Ascending aorta (tissue), 2 donors: ENCODE data around the gene CCDC93. TPM values are rescaled to one million over a fixed set of nuclear protein-coding genes. Genes with fewer than 3 reads are reported as not detected.

Source experiments
- DNase-seq, 2 donors: peaks; one replicate each; pipeline ENCODE4 v3.0.0-alpha.2; 2019; ENCODE audit warnings: low spot score in 2 of 2
- H3K27ac ChIP-seq, 2 donors: fragments of 200-600 bp; sonication (generic); one replicate each; pipeline ENCODE4 v1.5.1; 2016 to 2017; ENCODE audit warnings: mild to moderate bottlenecking in 1 of 2
- H3K27me3 ChIP-seq: fragments of 200-600 bp; sonication (generic); one replicate; pipeline ENCODE4 v1.5.1; 2017
- H3K36me3 ChIP-seq, 2 donors: fragments of 200-600 bp; sonication (generic); one replicate each; pipeline ENCODE4 v1.5.1; 2016
- H3K4me1 ChIP-seq, 2 donors: fragments of 200-600 bp; sonication (generic); one replicate each; pipeline ENCODE4 v1.5.1; 2016 to 2017; ENCODE audit warnings: mild to moderate bottlenecking in 1 of 2
- H3K4me3 ChIP-seq, 2 donors: fragments of 200-600 bp; sonication (generic); one replicate each; pipeline ENCODE4 v1.5.1; 2016 to 2017; ENCODE audit warnings: mild to moderate bottlenecking in 1 of 2
- H3K9me3 ChIP-seq, 2 donors: fragments of 200-600 bp; sonication (generic); one replicate each; pipeline ENCODE4 v1.5.1; 2016
- CTCF ChIP-seq, 3 experiments: fragments of 200-600 bp in 2 of 3; fragments of 450-650 bp in 1 of 3; sonication (generic) in 2 of 3; IDR thresholded peaks; one replicate each; pipeline ENCODE4 v1.5.1; 2016 to 2019; ENCODE audit warnings: antibody characterized with exemption in 3 of 3, mild to moderate bottlenecking in 1 of 3, moderate library complexity in 1 of 3
- intact Hi-C: fragments of 100-400 bp; cut with DNase I; formaldehyde crosslinking; loops from one replicate; pipeline ENCODE4 v1.15.1; 2023
- total RNA-seq: library from RNA; depleted of rRNA; stranded (reverse); fragments of >200 nt; gene quantifications from one replicate; pipeline ENCODE4 v1.1.0, GENCODE V29; 2016

The CCDC93 gene
- total RNA-seq, 1 donor from 2014 or later: 6.3 TPM

GRCh38 chr2:117963446-117963845 lies 50.4 kb downstream of the CCDC93 start:
- Histone ChIP-seq H3K27me3 (no peaks in the 10 kb centered on the region), H3K9me3 (no peaks in the 10 kb centered on the region), H3K36me3 (peaks cover 12 to 57% of the 10 kb centered on the region in 2 donors), H3K4me1 (no peaks in the 10 kb centered on the region), H3K27ac (no peak overlapping the region), H3K4me3 (no peak overlapping the region)
- TF ChIP-seq CTCF (IDR thresholded peaks at IDR 0.05): no peak
- intact Hi-C loops: no loop called here
- DNase-seq: no peak

- Histone ChIP-seq H3K36me3 (peaks cover 19 to 55% of the 10 kb centered on the region in 2 donors), H3K9me3 (no peaks in the 10 kb centered on the region), H3K4me3 (no peak overlapping the region), H3K4me1 (no peaks in the 10 kb centered on the region), H3K27me3 (no peaks in the 10 kb centered on the region), H3K27ac (no peak overlapping the region)
- no peak for TF ChIP-seq CTCF (IDR thresholded peaks at IDR 0.05)
- DNase-seq: no peak
- intact Hi-C loops: no loop called here
These were observed 52.7 kb downstream of the CCDC93 start for GRCh38 chr2:117961201-117961600.

- no peak for DNase-seq
- Histone ChIP-seq H3K4me1 (no peaks in the 10 kb centered on the region), H3K9me3 (no peaks in the 10 kb centered on the region), H3K27ac (no peak overlapping the region), H3K36me3 (peaks cover 14 to 52% of the 10 kb centered on the region in 2 donors), H3K4me3 (no peak overlapping the region), H3K27me3 (no peaks in the 10 kb centered on the region)
- intact Hi-C loops: no loop called here
- no peak for TF ChIP-seq CTCF (IDR thresholded peaks at IDR 0.05)
These were observed 53.6 kb downstream of the CCDC93 start for GRCh38 chr2:117960231-117960630.

GRCh38 chr2:117958186-117958585 lies 55.7 kb downstream of the CCDC93 start:
- peaks cover 22 to 58% of the 10 kb centered on the region in 2 donors for H3K36me3 ChIP-seq
- TF ChIP-seq CTCF (IDR thresholded peaks at IDR 0.05): no peak

GRCh38 chr2:117957616-117958015 lies 56.3 kb downstream of the CCDC93 start:
- no peak for TF ChIP-seq CTCF (IDR thresholded peaks at IDR 0.05)
- Histone ChIP-seq H3K4me1 (no peaks in the 10 kb centered on the region), H3K9me3 (no peaks in the 10 kb centered on the region), H3K36me3 (peaks cover 23 to 64% of the 10 kb centered on the region in 2 donors), H3K4me3 (no peak overlapping the region), H3K27ac (no peak overlapping the region), H3K27me3 (no peaks in the 10 kb centered on the region)
- intact Hi-C loops: loop anchor here (5.0 kb wide), 1 partner anchor 45 kb away; no protein-coding TSS in a partner anchor
- no peak for DNase-seq

More at GRCh38 chr2:117958186-117958585, 55.7 kb downstream of the CCDC93 start:
- Histone ChIP-seq H3K4me1 (no peaks in the 10 kb centered on the region), H3K27me3 (no peaks in the 10 kb centered on the region), H3K9me3 (no peaks in the 10 kb centered on the region), H3K4me3 (no peak overlapping the region), H3K27ac (no peak overlapping the region)
- intact Hi-C loops: loop anchor here (5.0 kb wide), 1 partner anchor 44 kb away; no protein-coding TSS in a partner anchor
- no peak for DNase-seq
